Measurements from ENCODE around the gene ENKD1.

DNA sequence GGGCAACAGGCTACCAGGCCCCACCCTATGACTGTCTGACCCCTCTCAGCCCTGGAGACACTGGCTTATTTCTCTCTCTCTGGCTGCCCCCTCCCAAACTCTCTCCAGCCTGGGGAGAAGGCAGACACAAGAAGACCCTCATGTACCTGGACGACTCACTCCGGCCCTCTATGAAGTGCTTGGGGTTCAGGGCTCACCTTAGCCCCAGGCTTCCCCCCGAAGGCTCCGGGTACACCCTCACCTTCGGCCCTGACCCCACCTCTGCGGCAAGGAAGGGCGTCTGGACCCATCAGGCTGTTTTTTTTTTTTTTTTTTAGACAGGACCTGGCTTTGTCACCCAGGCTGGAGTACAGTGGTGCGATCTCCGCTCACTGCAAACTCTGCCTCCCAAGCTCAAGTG is 22.5 kb downstream of the ENKD1 start:
- TF ChIP-seq, protein P1, sequence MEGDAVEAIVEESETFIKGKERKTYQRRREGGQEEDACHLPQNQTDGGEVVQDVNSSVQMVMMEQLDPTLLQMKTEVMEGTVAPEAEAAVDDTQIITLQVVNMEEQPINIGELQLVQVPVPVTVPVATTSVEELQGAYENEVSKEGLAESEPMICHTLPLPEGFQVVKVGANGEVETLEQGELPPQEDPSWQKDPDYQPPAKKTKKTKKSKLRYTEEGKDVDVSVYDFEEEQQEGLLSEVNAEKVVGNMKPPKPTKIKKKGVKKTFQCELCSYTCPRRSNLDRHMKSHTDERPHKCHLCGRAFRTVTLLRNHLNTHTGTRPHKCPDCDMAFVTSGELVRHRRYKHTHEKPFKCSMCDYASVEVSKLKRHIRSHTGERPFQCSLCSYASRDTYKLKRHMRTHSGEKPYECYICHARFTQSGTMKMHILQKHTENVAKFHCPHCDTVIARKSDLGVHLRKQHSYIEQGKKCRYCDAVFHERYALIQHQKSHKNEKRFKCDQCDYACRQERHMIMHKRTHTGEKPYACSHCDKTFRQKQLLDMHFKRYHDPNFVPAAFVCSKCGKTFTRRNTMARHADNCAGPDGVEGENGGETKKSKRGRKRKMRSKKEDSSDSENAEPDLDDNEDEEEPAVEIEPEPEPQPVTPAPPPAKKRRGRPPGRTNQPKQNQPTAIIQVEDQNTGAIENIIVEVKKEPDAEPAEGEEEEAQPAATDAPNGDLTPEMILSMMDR (IDR thresholded peaks at IDR 0.05; ENCODE audit: low read depth, low read length, poor library complexity, severe bottlenecking): no peak
- TF ChIP-seq EZH2phosphoT487 (IDR thresholded peaks at IDR 0.05; ENCODE audit: borderline replicate concordance, low read length): no peak

Data from DOHH2 (cell line).